Measurements from ENCODE around the gene GAD1.

The GAD1 gene

DNA sequence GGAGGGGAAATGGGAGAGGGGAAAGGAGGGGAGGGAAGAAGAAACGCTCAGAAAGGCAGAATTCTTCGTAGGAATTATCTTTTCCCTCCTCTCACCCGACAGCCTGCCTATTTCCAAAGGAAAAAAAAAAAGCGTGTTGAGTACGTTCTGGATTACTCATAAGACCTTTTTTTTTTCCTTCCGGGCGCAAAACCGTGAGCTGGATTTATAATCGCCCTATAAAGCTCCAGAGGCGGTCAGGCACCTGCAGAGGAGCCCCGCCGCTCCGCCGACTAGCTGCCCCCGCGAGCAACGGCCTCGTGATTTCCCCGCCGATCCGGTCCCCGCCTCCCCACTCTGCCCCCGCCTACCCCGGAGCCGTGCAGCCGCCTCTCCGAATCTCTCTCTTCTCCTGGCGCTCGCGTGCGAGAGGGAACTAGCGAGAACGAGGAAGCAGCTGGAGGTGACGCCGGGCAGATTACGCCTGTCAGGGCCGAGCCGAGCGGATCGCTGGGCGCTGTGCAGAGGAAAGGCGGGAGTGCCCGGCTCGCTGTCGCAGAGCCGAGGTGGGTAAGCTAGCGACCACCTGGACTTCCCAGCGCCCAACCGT, at the start of gene GAD1:
TSS of gene GAD1 (plus strand) at position 384 of the 589 bp plus-strand sequence. CDS start 1,705 bp downstream, outside the sequence.
- peak; percentile 85 for DNase-seq

DNA sequence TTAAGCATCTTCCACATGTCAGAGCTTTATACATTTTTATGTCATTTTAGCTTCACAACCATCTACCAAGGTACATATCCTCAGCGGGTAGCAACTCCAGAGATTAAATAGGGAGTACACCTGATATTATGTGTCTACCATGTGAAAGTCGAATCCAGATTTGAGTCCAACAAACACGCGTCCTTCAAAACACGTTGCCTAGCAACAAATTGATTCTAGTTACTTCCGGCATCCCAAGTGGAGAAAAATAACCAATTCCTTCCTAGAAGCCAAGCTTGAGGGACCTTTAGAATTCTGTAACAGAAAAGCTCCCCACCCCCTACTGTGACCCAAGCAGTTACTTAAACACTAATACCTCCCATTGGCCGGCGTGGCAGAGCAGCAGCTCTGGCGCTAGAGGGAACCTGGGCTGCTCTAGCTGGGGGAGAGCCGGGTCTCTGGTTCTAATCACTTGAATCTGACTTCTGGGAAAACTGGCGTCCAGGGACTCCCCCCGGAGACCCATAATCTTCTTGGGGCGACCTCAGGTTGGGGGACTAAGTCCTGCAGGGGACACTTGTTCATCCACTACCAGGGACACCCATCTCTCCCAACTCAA, 46.6 kb upstream of the GAD1 start, which contains the start of gene ERICH2:
TSS of gene ERICH2 (plus strand) at position 371 of the 598 bp plus-strand sequence. CDS start 304 bp downstream, outside the sequence.
- DNase-seq = peak; percentile 75

DNA sequence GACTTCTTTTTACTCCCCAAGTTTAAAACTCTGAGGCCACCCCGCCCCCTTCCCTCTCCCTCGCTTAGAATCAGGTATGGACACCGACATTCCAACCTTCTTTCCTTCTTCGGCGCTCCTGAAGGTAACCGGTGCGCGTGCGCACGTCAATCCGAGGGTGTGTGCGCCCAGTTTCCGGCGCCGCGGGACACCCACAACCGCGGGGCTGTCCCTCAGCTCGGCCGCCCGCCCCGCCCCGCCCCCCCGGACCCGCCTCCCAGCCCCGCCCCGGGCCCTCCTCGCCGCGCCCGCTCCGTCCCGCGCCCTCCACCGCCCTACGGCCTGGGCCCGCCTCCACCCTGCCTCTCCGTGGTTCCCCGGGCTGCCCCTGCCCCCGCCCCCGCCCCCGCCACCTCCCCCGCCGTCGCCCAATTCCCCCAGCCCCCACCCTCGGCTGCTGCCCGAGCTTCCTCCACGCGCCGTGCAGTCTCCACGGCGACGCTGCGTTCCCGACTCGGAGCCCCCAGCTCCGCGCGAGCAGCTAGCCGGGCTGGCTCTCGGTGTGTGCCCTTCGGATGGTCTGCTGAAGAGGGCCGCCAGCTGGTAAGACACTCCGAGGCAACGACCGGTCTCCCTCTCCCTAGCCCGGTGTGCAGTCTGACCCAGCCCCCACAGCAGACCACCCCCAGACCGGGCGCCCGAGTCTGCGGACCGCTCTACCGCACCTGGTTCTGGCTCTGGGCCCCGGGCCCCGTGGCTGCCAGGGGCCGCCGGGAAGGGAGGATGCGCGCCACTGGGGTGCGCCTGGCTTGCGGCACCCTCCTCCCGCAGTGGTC, 45.9 kb upstream of the GAD1 start:
- peak; percentile 85 for DNase-seq

DNA sequence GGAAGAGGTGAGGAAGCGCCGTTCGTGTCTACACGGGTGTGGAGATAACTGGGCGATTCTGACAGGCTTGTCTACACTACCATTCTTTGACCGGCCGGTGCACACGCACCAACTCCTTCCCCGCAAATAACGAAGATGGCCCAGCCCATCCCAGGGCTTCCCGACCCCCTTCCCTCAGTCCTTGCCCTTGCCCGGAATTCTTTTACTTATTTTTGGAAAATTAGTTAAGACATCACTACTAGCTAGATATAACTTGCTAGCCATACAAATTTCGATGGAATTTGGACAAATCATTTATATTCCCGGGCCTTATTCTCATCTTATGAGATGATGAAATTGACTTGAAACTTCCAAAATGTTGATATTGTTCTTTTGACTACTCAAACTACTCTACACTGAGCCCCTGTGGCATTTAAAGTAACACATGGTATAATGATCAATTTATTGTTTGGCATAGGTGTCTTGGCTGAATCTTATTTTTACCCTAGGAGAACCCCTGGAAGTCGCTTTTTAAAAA, 45.2 kb upstream of the GAD1 start:
- no peak for DNase-seq

DNA sequence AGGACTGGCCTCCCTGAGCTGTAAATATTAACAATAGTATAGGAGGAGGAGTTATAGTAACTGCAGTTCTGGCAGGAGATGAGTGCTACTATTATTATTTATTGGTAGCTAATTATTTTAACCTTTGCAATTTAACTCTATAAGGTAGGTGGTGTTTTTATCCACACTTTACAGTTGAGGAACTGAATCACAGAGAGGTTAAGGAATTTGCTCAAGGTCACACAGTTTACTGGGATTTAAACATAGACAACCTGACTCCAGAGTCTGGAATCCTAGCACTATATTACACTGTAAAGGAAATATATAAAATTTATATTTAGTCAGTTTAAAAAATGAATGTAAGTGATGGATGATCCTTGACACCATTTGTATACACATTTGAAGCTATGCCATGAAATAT, 44.4 kb upstream of the GAD1 start:
- no peak for DNase-seq

DNA sequence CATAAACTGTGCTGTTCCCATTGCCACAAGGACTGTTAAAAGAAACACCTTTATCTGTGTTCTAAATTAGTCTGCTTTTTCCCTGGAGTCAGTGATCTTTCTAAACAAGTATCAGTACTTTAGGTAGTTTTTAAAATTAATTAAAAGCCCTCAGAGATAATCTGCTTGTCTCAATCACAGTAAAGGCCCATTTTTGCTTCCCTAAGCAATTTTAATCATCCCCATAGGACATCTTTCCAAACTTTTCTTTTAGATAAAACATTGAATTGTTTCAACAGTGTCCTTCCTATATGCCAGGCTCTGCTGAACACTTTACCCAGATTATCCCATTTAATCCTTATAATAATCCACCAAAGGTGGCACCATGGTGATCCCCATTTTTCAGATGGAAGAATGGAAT, 42.6 kb upstream of the GAD1 start:
- no peak for DNase-seq

DNA sequence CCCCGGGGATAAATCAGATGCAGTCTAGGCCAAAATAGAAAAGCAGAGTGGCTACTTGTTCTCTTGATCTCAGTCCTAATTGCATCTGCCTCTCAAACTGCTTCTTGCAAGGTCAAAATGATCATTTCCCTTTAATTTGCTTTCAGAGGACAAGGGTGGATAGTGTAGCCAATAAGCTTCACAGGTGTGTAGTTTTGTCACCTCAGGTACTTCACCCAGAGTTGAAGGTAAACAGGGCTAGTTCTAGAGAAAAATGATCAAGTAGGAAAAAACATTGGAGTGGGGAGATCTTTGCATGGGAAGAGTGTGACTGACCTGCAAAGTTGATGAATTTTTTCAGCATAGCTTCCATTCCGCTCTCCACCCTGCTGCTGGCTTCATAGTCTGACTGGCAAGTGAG, 37.8 kb upstream of the GAD1 start:
- no peak for DNase-seq

DNA sequence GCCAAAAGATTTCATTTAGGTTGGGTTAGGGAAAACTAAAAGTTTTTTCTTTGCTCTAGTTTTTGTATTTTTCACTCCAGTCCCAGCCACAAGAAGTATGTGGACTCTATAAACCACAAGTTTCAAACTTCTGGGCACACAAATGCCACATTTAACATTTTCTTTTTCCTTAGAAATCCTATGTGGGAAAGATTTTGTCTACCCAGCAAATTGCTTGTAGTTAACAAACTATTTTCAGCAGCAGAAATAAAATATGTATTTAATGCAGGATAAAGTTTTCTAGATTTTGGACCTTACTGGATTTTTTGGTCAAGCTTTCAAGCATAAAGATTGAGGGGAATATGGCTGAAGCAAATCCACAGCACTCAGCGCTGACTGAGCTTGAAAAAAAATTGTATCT, 37.4 kb upstream of the GAD1 start:
- no peak for DNase-seq

DNA sequence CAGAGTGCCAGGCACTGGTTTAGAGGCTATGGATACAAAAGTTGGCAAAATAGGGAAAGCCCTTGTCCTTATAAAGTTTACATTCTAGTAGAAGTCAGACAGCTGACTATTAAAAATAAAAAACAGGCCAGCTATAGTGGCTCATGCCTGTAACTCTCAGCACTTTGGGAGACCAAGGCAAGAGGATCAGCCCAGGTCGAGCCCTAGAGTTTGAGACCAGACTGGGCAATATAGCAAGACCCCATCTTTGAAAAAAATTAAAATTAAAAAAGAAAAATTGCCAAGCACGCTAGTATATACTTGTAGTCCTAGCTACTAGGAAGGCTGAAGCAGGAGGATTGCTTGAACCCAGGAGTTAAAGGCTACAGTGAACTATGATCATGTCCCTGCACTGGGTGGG, 34.0 kb upstream of the GAD1 start:
- no peak for DNase-seq

DNA sequence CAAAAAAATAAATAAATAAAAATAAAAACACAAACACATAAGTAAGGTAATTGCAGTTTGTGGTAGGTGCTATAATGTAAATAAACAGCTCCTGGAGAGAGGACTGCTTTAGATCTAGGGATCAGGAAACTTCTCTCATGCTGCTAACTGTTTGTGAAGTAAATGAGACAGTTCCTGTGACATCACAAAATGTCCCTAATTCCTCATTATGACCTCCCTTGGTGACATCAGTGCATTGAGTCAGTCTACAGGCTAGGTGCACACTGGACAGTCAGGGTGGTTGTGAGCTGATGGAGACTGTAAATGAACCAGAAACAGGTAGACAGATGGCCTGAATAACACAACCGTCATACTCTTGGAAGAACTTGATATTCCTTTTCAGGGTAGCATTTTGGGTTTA, 33.1 kb upstream of the GAD1 start:
- DNase-seq = no peak

DNA sequence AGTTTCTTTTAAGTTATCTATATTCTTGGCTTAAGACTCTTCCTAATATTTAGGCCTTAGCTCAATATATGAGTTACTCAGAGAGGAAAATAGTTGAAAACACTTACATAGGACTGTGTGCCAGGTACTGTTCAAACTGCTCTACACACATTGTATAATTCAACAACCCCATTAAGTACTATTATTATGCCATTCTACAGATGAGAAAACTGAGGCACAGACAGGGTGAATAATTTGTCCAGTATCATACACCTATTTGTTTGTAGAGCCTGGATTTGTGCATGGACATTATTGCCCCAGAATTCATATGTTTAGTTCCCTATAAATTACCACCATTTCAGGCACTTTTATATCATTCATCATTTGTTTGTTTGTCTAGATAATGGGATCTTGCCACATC, 17.7 kb upstream of the GAD1 start:
- no peak for DNase-seq

DNA sequence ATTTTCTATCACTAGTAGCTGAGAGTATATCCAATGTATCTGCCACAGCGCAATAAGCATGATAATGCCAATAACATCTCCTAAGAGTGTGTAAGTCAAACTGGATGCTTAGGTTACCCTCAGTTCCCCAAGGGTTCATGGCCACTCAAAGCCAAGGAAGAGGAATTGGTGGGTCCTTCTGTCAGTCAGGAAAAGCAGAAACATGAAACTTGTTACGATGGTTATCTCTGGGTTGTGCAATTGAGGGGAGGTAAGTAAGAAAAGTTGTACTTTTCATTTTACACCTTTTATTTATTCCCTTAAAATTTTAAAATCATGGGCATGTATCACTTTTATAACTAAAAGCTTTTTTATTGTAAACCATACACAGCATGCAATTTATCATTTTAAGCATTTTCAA, 10.1 kb upstream of the GAD1 start:
- DNase-seq = no peak

DNA sequence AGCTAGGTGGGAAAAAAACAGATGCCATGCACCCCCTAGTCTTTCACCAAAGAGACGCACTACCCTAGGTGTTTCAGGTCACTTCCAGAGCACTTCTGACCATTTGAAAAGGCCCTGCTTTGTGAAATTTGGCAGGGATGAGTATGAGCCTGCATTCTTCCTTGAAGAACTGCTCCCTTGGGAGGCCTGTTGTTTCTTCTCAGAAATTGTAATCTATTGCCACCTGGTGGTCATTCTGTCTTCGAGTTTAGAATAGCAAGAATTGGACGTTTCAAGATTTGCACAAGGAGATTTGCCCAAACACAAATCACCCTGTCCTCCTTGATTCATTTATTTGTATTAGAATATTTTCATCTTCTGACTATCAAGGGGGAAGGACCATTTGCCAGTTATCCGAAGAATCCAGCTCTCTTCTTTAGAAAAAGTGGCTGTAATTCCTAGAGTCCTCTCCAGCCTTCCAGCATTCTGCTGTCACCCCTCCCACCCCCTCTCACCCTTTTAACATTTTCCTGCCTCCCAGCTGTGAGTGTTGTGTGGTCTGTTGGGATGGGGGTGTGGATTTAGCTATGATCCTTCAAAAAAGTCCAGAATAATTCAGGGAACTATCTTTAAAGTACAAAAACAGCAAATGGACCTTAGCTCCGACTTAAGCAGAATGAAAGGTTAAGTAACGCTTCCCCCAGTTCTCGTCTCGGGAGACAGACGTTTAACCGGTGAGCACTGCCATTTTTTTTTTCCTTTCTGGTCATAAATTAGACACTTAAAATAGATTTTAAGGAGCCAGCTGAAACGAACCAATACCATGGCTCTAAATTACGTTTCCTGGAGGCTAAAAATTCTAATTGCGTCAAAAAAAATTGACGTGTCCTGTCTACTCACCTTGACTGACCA, 3.7 kb upstream of the GAD1 start:
- DNase-seq = peak; percentile 96

DNA sequence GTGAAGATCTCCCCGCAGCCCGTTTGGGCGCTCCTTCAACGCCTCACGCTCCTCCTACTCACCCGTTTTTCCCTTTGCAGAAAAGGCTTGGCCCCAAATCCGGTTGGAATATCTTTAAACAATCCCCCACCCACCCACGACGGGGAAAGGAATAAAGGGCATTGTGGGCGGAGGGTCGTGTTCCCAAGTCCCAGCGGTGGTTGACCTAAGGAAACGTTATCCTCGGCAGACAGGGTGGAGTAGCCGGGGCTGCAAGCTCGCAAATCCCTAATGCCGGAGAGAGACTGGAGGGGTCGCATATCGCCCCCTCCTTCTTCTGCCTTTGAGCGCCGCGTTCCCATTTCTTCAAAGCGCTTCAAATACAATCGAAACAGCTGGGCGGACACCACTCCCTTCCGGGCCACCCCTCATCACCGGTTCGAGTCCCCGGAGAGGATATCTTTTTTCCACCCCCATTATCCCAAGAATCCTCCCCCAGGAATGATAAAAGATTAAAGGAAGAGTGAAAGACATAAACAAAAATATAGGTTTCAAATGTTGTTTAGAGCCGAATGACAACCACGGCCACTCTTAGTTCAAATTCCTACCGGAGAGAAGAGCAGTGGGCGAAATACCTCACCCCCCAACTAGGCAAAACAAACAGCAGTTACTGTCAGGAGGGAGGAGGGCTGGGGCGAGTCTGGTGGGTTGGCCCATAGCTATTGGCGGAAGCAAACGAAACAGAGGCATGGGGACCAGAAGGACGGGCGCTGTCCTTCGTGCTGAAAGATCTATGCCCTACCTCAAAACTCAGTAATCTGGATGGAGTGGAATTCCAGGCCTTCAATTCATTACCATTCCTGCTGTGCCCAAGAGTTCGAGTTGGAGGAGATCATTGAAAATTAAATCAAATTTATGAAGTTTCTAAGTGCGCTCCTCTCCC, 2.8 kb upstream of the GAD1 start:
- no peak for DNase-seq

DNA sequence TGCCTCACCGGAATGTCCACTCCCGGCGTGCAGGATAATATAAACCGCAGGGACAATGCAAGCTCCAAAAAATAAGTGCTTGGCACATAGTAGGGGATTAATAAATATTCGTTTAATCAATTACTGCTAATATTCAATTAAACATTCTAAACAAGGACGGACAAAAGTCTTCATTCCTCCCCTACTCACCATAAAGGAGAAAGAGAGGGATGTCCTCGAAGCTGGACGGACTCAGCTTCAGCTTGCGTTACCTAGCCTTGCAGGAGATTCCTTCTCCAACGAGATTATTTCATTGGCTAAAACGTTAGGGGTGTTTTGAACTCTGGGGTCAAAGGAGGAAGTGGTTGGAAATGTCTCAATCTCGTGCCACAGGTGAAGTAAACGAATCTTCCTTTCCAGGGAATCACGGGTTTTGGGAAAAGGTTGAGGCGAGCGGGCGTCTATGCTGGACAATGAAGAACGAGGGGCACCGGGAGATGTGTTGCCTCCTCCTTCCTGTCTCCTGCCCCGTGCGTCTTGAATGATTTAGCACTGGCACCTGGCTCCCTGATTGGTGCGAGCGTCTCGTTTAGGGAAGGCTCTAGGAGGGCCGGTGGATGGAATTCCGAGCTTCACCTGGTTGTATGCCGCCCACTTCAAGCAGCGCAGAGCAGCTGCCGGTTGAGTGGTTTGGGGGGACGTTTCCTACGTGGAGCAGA, 2.0 kb upstream of the GAD1 start:
- no peak for DNase-seq

DNA sequence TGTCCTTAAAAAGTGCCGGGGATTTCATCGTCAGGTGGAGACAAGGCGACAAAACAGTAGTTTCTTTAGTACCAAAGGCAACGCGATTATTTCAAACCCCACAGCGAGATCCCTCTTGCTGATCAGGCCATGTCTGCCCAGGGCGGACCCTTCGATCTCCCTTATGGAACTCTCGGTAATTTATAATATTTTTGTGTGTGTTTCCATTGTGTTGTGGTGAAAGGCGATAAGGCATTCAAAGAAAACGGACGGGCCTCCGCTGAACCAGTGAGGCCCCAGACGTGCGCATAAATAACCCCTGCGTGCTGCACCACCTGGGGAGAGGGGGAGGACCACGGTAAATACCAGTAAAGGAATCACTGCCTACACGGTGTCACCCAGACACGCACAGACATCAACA, 1.4 kb upstream of the GAD1 start:
- no peak for DNase-seq

DNA sequence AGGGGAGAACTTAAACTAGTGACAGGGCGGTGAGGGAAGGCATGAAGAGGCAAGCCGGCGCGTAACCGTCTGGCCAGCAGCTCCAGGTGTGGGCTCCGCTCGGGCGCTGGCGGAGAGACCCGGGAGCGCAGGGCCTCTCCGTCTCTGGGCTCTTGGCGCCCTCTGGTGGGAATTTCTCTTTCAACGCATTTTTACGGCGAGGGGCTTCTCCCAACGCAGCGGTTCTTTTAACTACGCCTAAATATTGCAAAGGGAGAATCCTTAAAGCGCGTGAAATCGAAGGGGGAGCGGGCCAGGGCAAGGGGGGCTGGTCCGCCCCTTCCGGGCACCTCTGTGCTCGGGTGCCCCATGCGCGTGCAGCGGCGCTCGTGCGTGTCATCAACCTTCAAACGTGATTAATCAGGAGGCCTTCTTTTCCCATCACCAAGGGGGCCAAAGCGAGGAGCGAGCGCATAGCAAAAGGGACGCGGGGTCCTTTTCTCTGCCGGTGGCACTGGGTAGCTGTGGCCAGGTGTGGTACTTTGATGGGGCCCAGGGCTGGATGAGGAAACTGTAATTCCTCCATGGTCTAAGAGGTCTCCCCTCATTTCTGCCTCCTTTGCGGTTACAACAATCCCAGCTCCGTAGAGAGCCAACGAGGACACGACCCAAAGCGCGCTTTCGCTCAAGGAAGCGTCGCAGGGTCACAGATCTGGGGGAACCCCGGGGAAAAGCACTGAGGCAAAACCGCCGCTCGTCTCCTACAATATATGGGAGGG, 762 bp upstream of the GAD1 start:
- peak; percentile 86 for DNase-seq

DNA sequence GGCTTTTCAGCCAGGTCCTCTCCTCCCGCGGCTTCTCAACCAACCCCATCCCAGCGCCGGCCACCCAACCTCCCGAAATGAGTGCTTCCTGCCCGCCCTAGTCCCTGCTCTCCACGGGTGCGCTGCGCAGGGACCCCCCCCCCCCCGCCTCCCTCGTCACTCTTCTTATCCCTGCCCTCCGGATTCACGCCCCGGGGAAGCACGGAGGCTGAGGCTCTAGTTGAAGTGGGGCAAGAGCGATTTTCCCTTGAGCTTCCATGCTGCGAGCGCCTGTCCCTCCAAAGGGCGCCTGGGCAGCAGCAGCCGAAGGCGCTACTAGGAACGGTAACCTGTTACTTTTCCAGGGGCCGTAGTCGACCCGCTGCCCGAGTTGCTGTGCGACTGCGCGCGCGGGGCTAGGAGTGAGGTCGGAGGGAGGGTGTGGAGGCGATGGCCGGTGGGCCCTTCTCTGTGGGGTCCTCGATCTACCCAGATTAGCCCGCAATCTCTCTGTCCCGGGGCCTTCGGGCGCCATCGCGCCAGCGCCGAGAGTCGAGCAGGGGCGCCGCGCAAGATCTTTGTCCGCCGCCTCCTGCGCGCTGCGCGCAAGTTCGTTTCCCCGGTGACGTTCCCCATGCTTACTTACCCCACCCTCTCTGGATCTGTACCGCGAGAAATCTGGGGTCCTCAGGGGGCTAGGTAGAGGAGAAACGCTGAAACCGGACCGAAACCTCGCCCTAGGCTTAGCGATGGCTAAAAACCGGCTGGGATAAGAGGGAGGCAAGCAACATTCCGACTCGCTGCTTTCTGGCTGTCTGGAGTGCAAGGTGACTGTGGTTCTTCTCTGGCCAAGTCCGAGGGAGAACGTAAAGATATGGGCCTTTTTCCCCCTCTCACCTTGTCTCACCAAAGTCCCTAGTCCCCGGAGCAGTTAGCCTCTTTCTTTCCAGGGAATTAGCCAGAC, 677 bp downstream of the GAD1 start:
- DNase-seq = peak; percentile 34
